ENCODE data around the gene TIMM17A.

DNA sequence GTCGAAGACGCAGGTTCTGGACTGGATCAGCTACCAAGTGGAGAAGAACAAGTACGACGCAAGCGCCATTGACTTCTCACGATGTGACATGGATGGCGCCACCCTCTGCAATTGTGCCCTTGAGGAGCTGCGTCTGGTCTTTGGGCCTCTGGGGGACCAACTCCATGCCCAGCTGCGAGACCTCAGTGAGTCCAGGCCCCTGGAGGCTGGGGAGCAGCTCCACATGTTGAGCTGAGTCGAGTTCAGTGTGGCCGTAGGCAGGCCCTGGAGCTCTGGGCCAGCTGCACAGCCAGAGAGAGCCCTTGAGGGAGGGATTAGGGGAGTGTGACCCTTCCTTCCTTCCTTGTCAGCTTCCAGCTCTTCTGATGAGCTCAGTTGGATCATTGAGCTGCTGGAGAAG, 56.7 kb downstream of the TIMM17A start:
- TF ChIP-seq, protein P1, sequence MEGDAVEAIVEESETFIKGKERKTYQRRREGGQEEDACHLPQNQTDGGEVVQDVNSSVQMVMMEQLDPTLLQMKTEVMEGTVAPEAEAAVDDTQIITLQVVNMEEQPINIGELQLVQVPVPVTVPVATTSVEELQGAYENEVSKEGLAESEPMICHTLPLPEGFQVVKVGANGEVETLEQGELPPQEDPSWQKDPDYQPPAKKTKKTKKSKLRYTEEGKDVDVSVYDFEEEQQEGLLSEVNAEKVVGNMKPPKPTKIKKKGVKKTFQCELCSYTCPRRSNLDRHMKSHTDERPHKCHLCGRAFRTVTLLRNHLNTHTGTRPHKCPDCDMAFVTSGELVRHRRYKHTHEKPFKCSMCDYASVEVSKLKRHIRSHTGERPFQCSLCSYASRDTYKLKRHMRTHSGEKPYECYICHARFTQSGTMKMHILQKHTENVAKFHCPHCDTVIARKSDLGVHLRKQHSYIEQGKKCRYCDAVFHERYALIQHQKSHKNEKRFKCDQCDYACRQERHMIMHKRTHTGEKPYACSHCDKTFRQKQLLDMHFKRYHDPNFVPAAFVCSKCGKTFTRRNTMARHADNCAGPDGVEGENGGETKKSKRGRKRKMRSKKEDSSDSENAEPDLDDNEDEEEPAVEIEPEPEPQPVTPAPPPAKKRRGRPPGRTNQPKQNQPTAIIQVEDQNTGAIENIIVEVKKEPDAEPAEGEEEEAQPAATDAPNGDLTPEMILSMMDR (IDR thresholded peaks at IDR 0.05): no peak
- TF ChIP-seq POLR2A (IDR thresholded peaks at IDR 0.05): no peak

Measured in ovary (tissue), 3 donors.